HG03520 (cell line): ENCODE results near the gene BBS1.
"Not testable (repeated sequence)": the region's sequence is repeated elsewhere in the genome, so short reads cannot be mapped to it uniquely, and the experiment has no call there.

Source experiments
- ATAC-seq: cut with Tn5 transposase; IDR thresholded peaks from one replicate; pipeline ENCODE4 v1.9.1; 2021; ENCODE audit warnings: mild to moderate bottlenecking, moderate library complexity; ENCODE audit not compliant: unreplicated experiment

The BBS1 gene

GRCh38 chr11:66510271-66510989 lies at the start of gene BBS1:
Gene BBS1 (plus strand): TSS chr11:66510635. CDS start chr11:66510660, 25 bp downstream.
- peak; percentile 67 for ATAC-seq

GRCh38 chr11:66462010-66462409 lies 48.4 kb upstream of the BBS1 start:
- ATAC-seq = no peak

- ATAC-seq = no peak
Measured at GRCh38 chr11:66462911-66463310, 47.5 kb upstream of the BBS1 start.

- not testable (repeated sequence) for ATAC-seq
Measured at GRCh38 chr11:66464116-66464515, 46.3 kb upstream of the BBS1 start.

- no peak for ATAC-seq
Measured at GRCh38 chr11:66464916-66465315, 45.5 kb upstream of the BBS1 start.

- ATAC-seq = no peak
Measured at GRCh38 chr11:66465373-66466224, 44.8 kb upstream of the BBS1 start.

GRCh38 chr11:66466225-66467033 lies 44.0 kb upstream of the BBS1 start, which contains the start of gene PELI3:
Gene PELI3 (plus strand): TSS chr11:66466905. CDS start chr11:66468129, 1,224 bp downstream.
- peak; percentile 46 for ATAC-seq

- peak; percentile 40 for ATAC-seq
Measured at GRCh38 chr11:66467034-66467659, 43.3 kb upstream of the BBS1 start.

GRCh38 chr11:66467756-66468155 lies 42.7 kb upstream of the BBS1 start:
- no peak for ATAC-seq

GRCh38 chr11:66468691-66469090 lies 41.7 kb upstream of the BBS1 start:
- ATAC-seq = no peak

GRCh38 chr11:66469441-66469840 lies 41.0 kb upstream of the BBS1 start:
- no peak for ATAC-seq

GRCh38 chr11:66470015-66470414 lies 40.4 kb upstream of the BBS1 start:
- ATAC-seq = no peak

- ATAC-seq = no peak
Measured at GRCh38 chr11:66471142-66471541, 39.3 kb upstream of the BBS1 start.

- ATAC-seq = no peak
Measured at GRCh38 chr11:66472054-66472453, 38.4 kb upstream of the BBS1 start.

GRCh38 chr11:66473167-66473566 lies 37.3 kb upstream of the BBS1 start:
- no peak for ATAC-seq

- no peak for ATAC-seq
Measured at GRCh38 chr11:66473608-66474515, 36.6 kb upstream of the BBS1 start.

- ATAC-seq = no peak
Measured at GRCh38 chr11:66475349-66476172, 34.9 kb upstream of the BBS1 start.

- ATAC-seq = no peak
Measured at GRCh38 chr11:66476173-66476840, 34.1 kb upstream of the BBS1 start.
